Bronchial epithelial cell (primary cell): ENCODE results near the gene MYO9A. TPM values are rescaled to one million over a fixed set of nuclear protein-coding genes. Genes with fewer than 3 reads are reported as not detected.
"Not testable (repeated sequence)": the region's sequence is repeated elsewhere in the genome, so short reads cannot be mapped to it uniquely, and the experiment has no call there.

Source experiments
- DNase-seq: peaks from one replicate; pipeline ENCODE4 v3.0.0-alpha.2; 2010; ENCODE audit warnings: low read depth
- FAIRE-seq: peaks from 2 replicates; lab custom pipeline; 2011; peaks lifted over from hg19 to GRCh38; lab: Jason Lieb, UNC
- H3K27me3 ChIP-seq: 2 replicates; pipeline ENCODE4 v1.5.1; 2011; ENCODE audit warnings: low read length; ENCODE audit not compliant: control insufficient read depth, insufficient read depth
- H3K36me3 ChIP-seq: 2 replicates; pipeline ENCODE4 v1.5.1; 2011; ENCODE audit warnings: low read length; ENCODE audit not compliant: control insufficient read depth, insufficient read depth
- H3K4me3 ChIP-seq: 2 replicates; pipeline ENCODE4 v1.5.1; 2011; ENCODE audit warnings: mild to moderate bottlenecking, low read depth, low read length, control low read depth
- total RNA-seq: library from RNA; depleted of rRNA; stranded (reverse); fragments of >200 nt; gene quantifications from 2 replicates; pipeline ENCODE4 v1.2.1, GENCODE V29; 2014
- TF ChIP-seq, protein P1 (sequence below): IDR thresholded peaks from 2 replicates; pipeline ENCODE4 v1.5.1; 2011; ENCODE audit warnings: mild to moderate bottlenecking, moderate library complexity, low read length, control low read depth, inconsistent platforms; ENCODE audit not compliant: insufficient read depth, severe bottlenecking

Gene MYO9A
- total RNA-seq, 1 donor from 2014 or later: 29.7 TPM

DNA sequence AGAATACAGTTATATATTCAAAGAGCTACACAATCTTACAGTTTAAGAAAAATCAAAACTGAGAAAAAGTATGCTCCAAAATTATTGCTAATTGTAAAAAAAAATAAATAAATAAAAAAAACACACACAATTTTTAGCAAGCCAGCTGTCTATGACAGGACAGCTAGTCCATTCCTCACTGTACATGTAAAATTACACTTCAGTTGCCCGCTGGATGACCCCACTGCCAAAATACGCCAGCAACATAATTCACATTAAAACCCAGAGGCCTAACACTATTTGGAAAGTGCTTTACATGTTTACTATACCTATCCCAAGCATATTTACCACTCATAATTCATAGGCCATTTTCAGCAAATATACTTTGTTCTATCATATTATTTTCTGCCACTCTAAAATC is 5.8 kb downstream of the MYO9A start:
- FAIRE-seq (no peak), DNase-seq (no peak)
- no peaks in the 10 kb centered on the region for H3K36me3 ChIP-seq
- TF ChIP-seq, protein P1, sequence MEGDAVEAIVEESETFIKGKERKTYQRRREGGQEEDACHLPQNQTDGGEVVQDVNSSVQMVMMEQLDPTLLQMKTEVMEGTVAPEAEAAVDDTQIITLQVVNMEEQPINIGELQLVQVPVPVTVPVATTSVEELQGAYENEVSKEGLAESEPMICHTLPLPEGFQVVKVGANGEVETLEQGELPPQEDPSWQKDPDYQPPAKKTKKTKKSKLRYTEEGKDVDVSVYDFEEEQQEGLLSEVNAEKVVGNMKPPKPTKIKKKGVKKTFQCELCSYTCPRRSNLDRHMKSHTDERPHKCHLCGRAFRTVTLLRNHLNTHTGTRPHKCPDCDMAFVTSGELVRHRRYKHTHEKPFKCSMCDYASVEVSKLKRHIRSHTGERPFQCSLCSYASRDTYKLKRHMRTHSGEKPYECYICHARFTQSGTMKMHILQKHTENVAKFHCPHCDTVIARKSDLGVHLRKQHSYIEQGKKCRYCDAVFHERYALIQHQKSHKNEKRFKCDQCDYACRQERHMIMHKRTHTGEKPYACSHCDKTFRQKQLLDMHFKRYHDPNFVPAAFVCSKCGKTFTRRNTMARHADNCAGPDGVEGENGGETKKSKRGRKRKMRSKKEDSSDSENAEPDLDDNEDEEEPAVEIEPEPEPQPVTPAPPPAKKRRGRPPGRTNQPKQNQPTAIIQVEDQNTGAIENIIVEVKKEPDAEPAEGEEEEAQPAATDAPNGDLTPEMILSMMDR: no peak
- no peaks in the 10 kb centered on the region for H3K27me3 ChIP-seq
- no peak overlapping the region for H3K4me3 ChIP-seq

DNA sequence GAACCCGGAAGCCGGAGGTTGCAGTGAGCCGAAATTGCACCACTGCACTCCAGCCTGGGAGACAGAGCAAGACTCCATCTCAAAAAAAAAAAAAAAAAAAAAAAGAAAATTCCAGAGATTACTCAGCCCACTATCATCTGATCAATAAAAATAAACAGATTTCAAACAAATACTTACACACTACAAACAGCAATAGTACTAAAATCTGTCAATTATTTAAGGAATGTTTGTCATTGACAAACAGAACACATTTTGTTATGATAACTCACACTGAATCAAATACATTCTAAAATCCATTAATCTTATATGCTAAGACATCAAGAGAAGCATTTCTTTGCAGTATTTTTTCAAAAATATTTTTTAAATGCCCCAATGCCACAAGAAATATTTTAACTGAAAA is 7.6 kb downstream of the MYO9A start:
- no peak for FAIRE-seq

DNA sequence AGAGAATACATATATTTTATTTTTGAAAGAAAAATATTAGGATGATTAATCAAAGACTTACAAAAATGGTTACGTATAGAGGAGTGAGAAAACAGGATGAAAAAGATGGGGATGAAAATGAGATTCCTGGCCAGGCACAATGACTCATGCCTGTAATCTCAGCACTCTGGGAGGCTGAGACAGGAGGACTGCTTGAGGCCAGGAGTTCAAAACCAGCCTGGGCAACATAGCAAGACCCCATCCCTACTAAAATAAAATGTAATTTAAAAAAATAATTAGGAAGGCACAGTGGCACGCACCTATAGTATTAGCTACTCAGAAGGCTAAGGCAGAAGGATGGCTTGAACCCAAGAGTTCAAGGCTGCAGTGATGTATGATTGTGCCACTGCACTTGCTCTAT is 11.9 kb downstream of the MYO9A start:
- DNase-seq: no peak
- Histone ChIP-seq H3K36me3 (no peaks in the 10 kb centered on the region), H3K4me3 (no peak overlapping the region), H3K27me3 (no peaks in the 10 kb centered on the region)
- TF ChIP-seq, protein P1: no peak
- no peak for FAIRE-seq

More for the DNA sequence above, 7.6 kb downstream of the MYO9A start:
- no peak for DNase-seq
- TF ChIP-seq, protein P1: no peak
- Histone ChIP-seq H3K27me3 (no peaks in the 10 kb centered on the region), H3K4me3 (no peak overlapping the region), H3K36me3 (no peaks in the 10 kb centered on the region)

DNA sequence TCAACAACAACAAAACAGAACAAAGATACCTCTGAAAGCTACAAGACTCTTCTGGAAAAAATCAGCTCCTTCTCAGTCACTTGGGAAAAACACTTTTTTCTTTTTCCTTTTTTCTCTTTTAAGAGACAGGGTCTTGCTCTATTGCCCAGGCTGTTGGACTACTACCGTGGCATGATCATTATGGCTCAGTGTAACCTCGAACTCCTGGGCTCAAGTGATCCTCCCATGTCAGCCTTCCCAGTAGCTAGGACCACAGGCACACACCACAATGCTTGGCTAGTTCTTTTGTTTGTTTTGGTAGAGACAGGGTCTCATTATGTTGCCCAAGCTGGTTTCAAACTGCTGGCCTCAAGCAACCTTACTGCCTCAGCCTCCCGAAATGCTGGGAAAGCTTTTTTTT is 12.8 kb downstream of the MYO9A start:
- FAIRE-seq (no peak), DNase-seq (no peak)
- Histone ChIP-seq H3K36me3 (no peaks in the 10 kb centered on the region), H3K27me3 (no peaks in the 10 kb centered on the region), H3K4me3 (no peak overlapping the region)
- TF ChIP-seq, protein P1: no peak

DNA sequence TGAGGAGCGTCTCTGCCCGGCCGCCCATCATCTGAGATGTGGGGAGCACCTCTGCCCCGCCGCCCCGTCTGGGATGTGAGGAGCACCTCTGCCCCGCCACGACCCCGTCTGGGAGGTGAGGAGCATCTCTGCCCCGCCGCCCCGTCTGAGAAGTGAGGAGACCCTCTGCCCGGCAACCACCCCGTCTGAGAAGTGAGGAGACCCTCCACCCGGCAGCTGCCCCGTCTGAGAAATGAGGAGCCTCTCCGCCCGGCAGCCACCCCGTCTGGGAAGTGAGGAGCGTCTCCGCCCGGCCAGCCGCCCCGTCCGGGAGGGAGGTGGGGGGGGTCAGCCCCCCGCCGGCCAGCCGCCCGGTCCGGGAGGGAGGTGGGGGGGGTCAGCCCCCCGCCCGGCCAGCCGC is 17.4 kb downstream of the MYO9A start:
- not testable (repeated sequence) for FAIRE-seq, H3K27me3 ChIP-seq, DNase-seq, H3K4me3 ChIP-seq, H3K36me3 ChIP-seq

DNA sequence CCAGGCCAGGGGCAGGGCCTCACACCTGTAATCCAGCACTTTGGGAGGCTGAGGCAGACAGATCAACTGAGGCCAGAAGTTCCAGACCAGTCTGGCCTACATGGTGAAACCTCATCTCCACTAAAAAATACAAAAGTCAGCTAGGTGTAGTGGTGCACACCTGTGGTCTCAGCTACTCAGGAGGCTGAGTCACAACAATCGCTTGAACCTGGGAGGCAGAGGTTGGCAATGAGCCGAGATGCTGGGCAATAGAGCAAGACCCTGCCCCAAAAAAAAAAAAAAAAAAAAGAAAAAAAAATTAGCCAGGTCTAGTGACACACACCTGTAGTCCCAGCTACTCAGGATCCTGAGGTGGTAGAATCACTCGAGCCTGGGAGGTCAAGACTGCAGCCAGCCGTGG is 18.8 kb downstream of the MYO9A start:
- Histone ChIP-seq H3K4me3 (no peak overlapping the region), H3K27me3 (no peaks in the 10 kb centered on the region), H3K36me3 (no peaks in the 10 kb centered on the region)
- FAIRE-seq (no peak), DNase-seq (no peak)
- TF ChIP-seq, protein P1: no peak
